B cell (primary cell): ENCODE results near the gene C11orf21. TPM values are rescaled to one million over a fixed set of nuclear protein-coding genes. Genes with fewer than 3 reads are reported as not detected.
A peak's percentile ranks its signal among the peaks of the same experiment; 100 is the strongest.

Source experiments
- ATAC-seq: fragments of 200-7000 bp; cut with Tn5 transposase; one replicate; pipeline ENCODE4 v1.10.0; 2021; ENCODE audit warnings: low read depth, mild to moderate bottlenecking, moderate number of reproducible peaks, moderate library complexity
- CTCF ChIA-PET: fragments of 350-600 bp; sonication (Branson Sonifier 250); formaldehyde crosslinking; loops from one replicate; lab custom pipeline; 2021; ENCODE audit warnings: antibody characterized with exemption, inconsistent platforms; lab: Charles Lee
- POLR2A ChIA-PET: fragments of 350-600 bp; sonication (Branson Sonifier 250); formaldehyde crosslinking; loops from one replicate; lab custom pipeline; 2021; ENCODE audit warnings: antibody characterized with exemption; lab: Charles Lee
- DNase-seq: peaks from one replicate; pipeline ENCODE4 v3.0.0; 2013
- H2AFZ ChIP-seq: 2 replicates; pipeline ENCODE4 v1.6.1; 2012; ENCODE audit warnings: mild to moderate bottlenecking, low read depth, low read length; ENCODE audit not compliant: insufficient read depth, poor library complexity, severe bottlenecking
- H3K27ac ChIP-seq, 2 donors: 1 replicate in 1 of 2; 2 replicates in 1 of 2; pipeline ENCODE4 v1.5.1; 2012 to 2013; ENCODE audit warnings: low read length in 2 of 2, mild to moderate bottlenecking in 2 of 2, moderate library complexity in 1 of 2
- H3K27me3 ChIP-seq, 4 experiments: fragments of 200-600 bp in 1 of 4; sonication (generic) in 1 of 4; replicated peaks in 1 of 4; 1 replicate in 2 of 4; 2 replicates in 2 of 4; pipeline versions ENCODE4 v1.6.1 to v1.7.0; 2013 to 2016; ENCODE audit warnings: low read length in 3 of 4, mild to moderate bottlenecking in 2 of 4, mixed read lengths in 1 of 4, moderate library complexity in 1 of 4; ENCODE audit not compliant: insufficient read depth in 4 of 4, control insufficient read depth in 3 of 4; ENCODE audit errors: control extremely low read depth in 1 of 4
- H3K36me3 ChIP-seq, 2 experiments: replicated peaks in 1 of 2; 1 replicate in 1 of 2; 2 replicates in 1 of 2; pipeline versions ENCODE4 v1.6.1 to v1.7.1; 2013; ENCODE audit warnings: low read length in 1 of 2; ENCODE audit not compliant: insufficient read depth in 2 of 2, control insufficient read depth in 1 of 2; ENCODE audit errors: control extremely low read depth in 1 of 2, extremely low read depth in 1 of 2
- H3K4me1 ChIP-seq, 2 donors: fragments of 200-600 bp in 1 of 2; sonication (generic) in 1 of 2; 1 replicate in 1 of 2; 2 replicates in 1 of 2; pipeline versions ENCODE4 v1.5.1 to v1.6.1; 2013 to 2017; ENCODE audit warnings: low read length in 2 of 2; ENCODE audit not compliant: control insufficient read depth in 2 of 2, insufficient read depth in 2 of 2
- H3K4me2 ChIP-seq: replicated peaks from 2 replicates; pipeline ENCODE3; 2012; ENCODE audit warnings: mild to moderate bottlenecking, low read depth, low read length; ENCODE audit not compliant: poor library complexity, severe bottlenecking
- H3K4me3 ChIP-seq, 5 experiments: fragments of 200-600 bp in 1 of 5; sonication (generic) in 1 of 5; 1 replicate in 3 of 5; 2 replicates in 2 of 5; pipeline versions ENCODE4 v1.5.1 to v1.7.0; 2011 to 2016; ENCODE audit warnings: low read length in 4 of 5, mild to moderate bottlenecking in 4 of 5, low read depth in 2 of 5, control low read depth in 1 of 5, moderate library complexity in 1 of 5; ENCODE audit not compliant: insufficient read depth in 1 of 5; ENCODE audit errors: control extremely low read depth in 1 of 5, extremely low read depth in 1 of 5
- H3K79me2 ChIP-seq: fragments of 200-600 bp; sonication (generic); one replicate; pipeline ENCODE4 v1.6.0; 2016; ENCODE audit warnings: low read length; ENCODE audit not compliant: control insufficient read depth, insufficient read depth
- H3K9ac ChIP-seq: fragments of 200-600 bp; sonication (generic); 2 replicates; pipeline ENCODE4 v1.6.1; 2017; ENCODE audit warnings: mild to moderate bottlenecking, low read length, moderate library complexity
- H3K9me3 ChIP-seq, 3 donors: one replicate each; pipeline versions ENCODE4 v1.6.1 to v1.7.1; 2013; ENCODE audit warnings: low read length in 2 of 3; ENCODE audit not compliant: control insufficient read depth in 2 of 3, insufficient read depth in 1 of 3; ENCODE audit errors: control extremely low read depth in 1 of 3
- H4K20me1 ChIP-seq: 2 replicates; pipeline ENCODE4 v1.6.0; 2012; ENCODE audit warnings: mild to moderate bottlenecking, low read length; ENCODE audit not compliant: insufficient read depth, control insufficient read depth, poor library complexity, severe bottlenecking
- H3K27ac Mint-ChIP-seq: one replicate; pipeline ENCODE4 v1.8.0; 2021; ENCODE audit warnings: mixed read lengths
- H3K27me3 Mint-ChIP-seq: one replicate; pipeline ENCODE4 v1.8.0; 2021; ENCODE audit warnings: mixed read lengths
- H3K4me1 Mint-ChIP-seq: one replicate; pipeline ENCODE4 v1.8.0; 2021; ENCODE audit warnings: mixed read lengths
- H3K4me3 Mint-ChIP-seq: one replicate; pipeline ENCODE4 v1.8.0; 2021; ENCODE audit warnings: mixed read lengths
- H3K9me3 Mint-ChIP-seq: one replicate; pipeline ENCODE4 v1.8.0; 2022; ENCODE audit warnings: mixed read lengths; ENCODE audit not compliant: insufficient read depth
- CTCF ChIP-seq: fragments of 200-600 bp; IDR thresholded peaks from one replicate; pipeline ENCODE4 v1.8.0; 2022; ENCODE audit warnings: antibody characterized with exemption, mild to moderate bottlenecking
- EZH2 ChIP-seq: IDR thresholded peaks from 2 replicates; pipeline ENCODE4 v1.6.1; 2012; ENCODE audit warnings: borderline replicate concordance, low read depth, mild to moderate bottlenecking, moderate library complexity, low read length; ENCODE audit not compliant: insufficient read depth, poor library complexity, severe bottlenecking
- WGBS: methylation state at CpG from one replicate; pipeline ENCODE4 v1.1.5; 2013; ENCODE audit warnings: missing lambda C conversion rate; ENCODE audit not compliant: insufficient coverage; 5-methylcytosine and 5-hydroxymethylcytosine counted together
- intact Hi-C: fragments of 100-400 bp; cut with micrococcal nuclease; formaldehyde crosslinking; loops from one replicate; pipeline ENCODE4 v1.10.0; 2022
- polyA plus RNA-seq: library from polyadenylated mRNA; depleted of rRNA; stranded (reverse); fragments of >200 nt; gene quantifications from 2 replicates; pipeline ENCODE4 v1.2.3, GENCODE V29; 2012
- total RNA-seq, 2 donors: library from RNA; stranded (reverse); fragments of 120-200 nt in 1 of 2; gene quantifications; 1 replicate in 1 of 2; 2 replicates in 1 of 2; pipeline versions ENCODE4 v1.2.3 to v1.2.4, GENCODE V29; 2013 to 2022

C11orf21 gene
- total and polyA plus RNA-seq, 2 donors (not counting 1 experiment from before 2014, with no cell fraction given): 22.8 to 38.9 TPM

- Histone ChIP-seq H3K4me2 (no peak overlapping the region), H2AFZ (no peak overlapping the region), H3K9me3 (peaks cover 0 to 4% (median 0%) of the 10 kb centered on the region in 3 donors), H3K36me3 (no peaks in the 10 kb centered on the region), H3K27ac (no peak overlapping the region), H4K20me1 (no peaks in the 10 kb centered on the region), H3K79me2 (no peaks in the 10 kb centered on the region), H3K9ac (no peak overlapping the region), H3K4me3 (no peak overlapping the region), H3K4me1 (no peaks in the 10 kb centered on the region), H3K27me3 (no peaks in the 10 kb centered on the region)
- Mint-ChIP-seq H3K27ac (no peak overlapping the region), H3K4me3 (no peak overlapping the region), H3K27me3 (no peaks in the 10 kb centered on the region), H3K9me3 (no peaks in the 10 kb centered on the region), H3K4me1 (peaks cover 2% of the 10 kb centered on the region)
- ChIA-PET CTCF (no interaction called here), POLR2A (no interaction called here)
- no peak for TF ChIP-seq CTCF
- no peak for TF ChIP-seq EZH2
- ATAC-seq (no peak), DNase-seq (no peak)
- intact Hi-C loops: no loop called here
- 94% methylated on average over 6 of the region's 8 CpGs for WGBS
Measured at GRCh38 chr11:2259466-2259830, 42.3 kb downstream of the C11orf21 start.

GRCh38 chr11:2258501-2259465 is 42.9 kb downstream of the C11orf21 start:
- Mint-ChIP-seq H3K9me3 (no peaks in the 10 kb centered on the region), H3K27ac (peak overlapping the region; percentile 41), H3K4me3 (no peak overlapping the region), H3K27me3 (no peaks in the 10 kb centered on the region), H3K4me1 (no peaks in the 10 kb centered on the region)
- 95% methylated on average over 25 of the region's 29 CpGs for WGBS
- intact Hi-C loops: no loop called here
- Histone ChIP-seq H3K9me3 (peaks cover 0 to 5% (median 0%) of the 10 kb centered on the region in 3 donors), H2AFZ (no peak overlapping the region), H3K9ac (no peak overlapping the region), H3K4me2 (no peak overlapping the region), H3K36me3 (no peaks in the 10 kb centered on the region), H3K79me2 (no peaks in the 10 kb centered on the region), H3K4me1 (no peaks in the 10 kb centered on the region), H4K20me1 (no peaks in the 10 kb centered on the region), H3K4me3 (no peak overlapping the region), H3K27ac (no peak overlapping the region), H3K27me3 (no peaks in the 10 kb centered on the region)
- TF ChIP-seq CTCF (no peak), EZH2 (no peak)
- DNase-seq (no peak), ATAC-seq (no peak)
- ChIA-PET CTCF (no interaction called here), POLR2A (no interaction called here)
